T-cell (primary cell): ENCODE measurements around the gene ZNF574. TPM values are rescaled to one million over a fixed set of nuclear protein-coding genes. Genes with fewer than 3 reads are reported as not detected.

ENCODE experiments used
- ATAC-seq, 4 experiments: fragments of 200-7000 bp in 3 of 4; fragments of 150-1000 bp in 1 of 4; cut with Tn5 transposase; replicated peaks in 1 of 4; 1 replicate in 3 of 4; 2 replicates in 1 of 4; pipeline ENCODE4 v1.10.0; 2021; ENCODE audit warnings: moderate library complexity in 3 of 4, mild to moderate bottlenecking in 2 of 4, moderate number of reproducible peaks in 1 of 4
- CTCF ChIA-PET, 2 donors: fragments of 300-600 bp; sonication (Branson Sonifier 250); formaldehyde crosslinking; loops; one replicate each; lab custom pipeline; 2022; ENCODE audit warnings: antibody characterized with exemption in 2 of 2; lab: Charles Lee
- POLR2A ChIA-PET, 2 donors: fragments of 300-600 bp; sonication (Branson Sonifier 250); formaldehyde crosslinking; loops; one replicate each; lab custom pipeline; 2022; ENCODE audit warnings: antibody characterized with exemption in 2 of 2; lab: Charles Lee
- DNase-seq, 35 experiments: peaks; one replicate each; pipeline versions ENCODE4 v3.0.0 to v3.0.0-alpha.2; 2013 to 2023
- H3K27ac ChIP-seq: one replicate; pipeline ENCODE4 v1.5.1; 2013; ENCODE audit warnings: low read length
- H3K27me3 ChIP-seq, 2 experiments: replicated peaks in 1 of 2; 1 replicate in 1 of 2; 2 replicates in 1 of 2; pipeline versions ENCODE4 v1.6.1 to v1.7.0; 2013; ENCODE audit warnings: low read length in 1 of 2, mixed read lengths in 1 of 2; ENCODE audit not compliant: control insufficient read depth in 2 of 2, insufficient read depth in 2 of 2; ENCODE audit errors: extremely low read depth in 1 of 2
- H3K36me3 ChIP-seq, 2 donors: 1 replicate in 1 of 2; 2 replicates in 1 of 2; pipeline versions ENCODE4 v1.6.1 to v1.7.0; 2013; ENCODE audit warnings: low read length in 1 of 2; ENCODE audit not compliant: control insufficient read depth in 2 of 2, insufficient read depth in 1 of 2; ENCODE audit errors: extremely low read depth in 1 of 2
- H3K4me1 ChIP-seq, 2 experiments: 1 replicate in 1 of 2; 2 replicates in 1 of 2; pipeline versions ENCODE4 v1.6.1 to v1.7.0; 2013; ENCODE audit warnings: low read length in 2 of 2, mixed read lengths in 1 of 2; ENCODE audit not compliant: insufficient read depth in 2 of 2, control insufficient read depth in 1 of 2; ENCODE audit errors: extremely low read depth in 1 of 2
- H3K4me3 ChIP-seq, 2 donors: 1 replicate in 1 of 2; 2 replicates in 1 of 2; pipeline versions ENCODE4 v1.5.1 to v1.7.0; 2013; ENCODE audit warnings: mild to moderate bottlenecking in 2 of 2, low read length in 1 of 2, moderate library complexity in 1 of 2; ENCODE audit not compliant: control insufficient read depth in 1 of 2; ENCODE audit errors: extremely low read depth in 1 of 2
- H3K9me3 ChIP-seq: 2 replicates; pipeline ENCODE4 v1.7.0; 2013
- H3K27ac Mint-ChIP-seq, 2 donors: one replicate each; pipeline ENCODE4 v1.8.0; 2020 to 2021; ENCODE audit warnings: mild to moderate bottlenecking in 2 of 2, mixed read lengths in 2 of 2
- H3K27me3 Mint-ChIP-seq, 2 donors: one replicate each; pipeline ENCODE4 v1.8.0; 2021 to 2022; ENCODE audit warnings: mixed read lengths in 2 of 2
- H3K36me3 Mint-ChIP-seq: one replicate; pipeline ENCODE4 v1.8.0; 2021; ENCODE audit warnings: mixed read lengths
- H3K4me1 Mint-ChIP-seq, 3 donors: one replicate each; pipeline ENCODE4 v1.8.0; 2020 to 2022; ENCODE audit warnings: mixed read lengths in 3 of 3, mild to moderate bottlenecking in 1 of 3
- H3K4me3 Mint-ChIP-seq, 3 donors: one replicate each; pipeline ENCODE4 v1.8.0; 2020 to 2022; ENCODE audit warnings: mild to moderate bottlenecking in 3 of 3, mixed read lengths in 3 of 3, moderate library complexity in 3 of 3
- H3K9me3 Mint-ChIP-seq, 3 donors: one replicate each; pipeline ENCODE4 v1.8.0; 2020 to 2022; ENCODE audit warnings: mixed read lengths in 3 of 3
- WGBS: methylation state at CpG from one replicate; pipeline ENCODE4 v1.1.5; 2013; ENCODE audit warnings: missing lambda C conversion rate; ENCODE audit not compliant: insufficient coverage; 5-methylcytosine and 5-hydroxymethylcytosine counted together
- total RNA-seq, 35 experiments: library from RNA in 6 of 35; stranded (reverse) in 6 of 35; fragments of 120-200 nt in 1 of 35; gene quantifications; one replicate each; pipeline versions ENCODE4 v1.2.1 to v1.2.4 and lab custom pipeline; 2013 to 2026

The ZNF574 gene
- total RNA-seq, 5 donors from 2014 or later (not counting 1 experiment from before 2014, with no cell fraction given) = 18.4 to 27.4 (median 26.6) TPM

- Histone ChIP-seq H3K9me3 (no peaks in the 10 kb centered on the region), H3K27ac (no peak overlapping the region), H3K36me3 (peaks cover 4 to 36% of the 10 kb centered on the region in 2 donors), H3K4me3 (no peak overlapping the region), H3K4me1 (peaks cover 0 to 4% of the 10 kb centered on the region in 2 experiments), H3K27me3 (no peaks in the 10 kb centered on the region)
- Mint-ChIP-seq H3K27ac (peak overlapping the region; percentile 80 to 81), H3K9me3 (no peaks in the 10 kb centered on the region), H3K4me1 (peaks cover 13 to 34% (median 19%) of the 10 kb centered on the region in 3 donors), H3K4me3 (no peak overlapping the region), H3K27me3 (no peaks in the 10 kb centered on the region), H3K36me3 (peaks cover 21% of the 10 kb centered on the region)
- WGBS = 88% methylated on average over 1 of the region's 1 CpG
- no peak for DNase-seq
- ChIA-PET POLR2A (no interaction called here), CTCF (interaction anchor here in 1 of 2 donors (0.6 kb wide), 1 partner anchor 64 kb away, joined by 3 read pairs; no protein-coding TSS in a partner anchor)
- ATAC-seq = no peak
Observed at GRCh38 chr19:42111384-42111783, 35.4 kb downstream of the ZNF574 start.

- Histone ChIP-seq H3K27me3 (no peaks in the 10 kb centered on the region), H3K27ac (no peak overlapping the region), H3K4me3 (no peak overlapping the region), H3K9me3 (no peaks in the 10 kb centered on the region), H3K4me1 (peaks cover 0 to 4% of the 10 kb centered on the region in 2 experiments), H3K36me3 (peaks cover 7 to 39% of the 10 kb centered on the region in 2 donors)
- Mint-ChIP-seq H3K36me3 (peaks cover 25% of the 10 kb centered on the region), H3K27me3 (no peaks in the 10 kb centered on the region), H3K4me3 (no peak overlapping the region), H3K4me1 (peaks cover 13 to 34% (median 19%) of the 10 kb centered on the region in 3 donors), H3K27ac (peak overlapping the region; percentile 80 to 81), H3K9me3 (no peaks in the 10 kb centered on the region)
- ChIA-PET POLR2A (no interaction called here), CTCF (no interaction called here)
- DNase-seq (no peak), ATAC-seq (no peak)
- 100% methylated on average over 1 of the region's 3 CpGs for WGBS
Observed at GRCh38 chr19:42111811-42112210, 35.8 kb downstream of the ZNF574 start.

DNA sequence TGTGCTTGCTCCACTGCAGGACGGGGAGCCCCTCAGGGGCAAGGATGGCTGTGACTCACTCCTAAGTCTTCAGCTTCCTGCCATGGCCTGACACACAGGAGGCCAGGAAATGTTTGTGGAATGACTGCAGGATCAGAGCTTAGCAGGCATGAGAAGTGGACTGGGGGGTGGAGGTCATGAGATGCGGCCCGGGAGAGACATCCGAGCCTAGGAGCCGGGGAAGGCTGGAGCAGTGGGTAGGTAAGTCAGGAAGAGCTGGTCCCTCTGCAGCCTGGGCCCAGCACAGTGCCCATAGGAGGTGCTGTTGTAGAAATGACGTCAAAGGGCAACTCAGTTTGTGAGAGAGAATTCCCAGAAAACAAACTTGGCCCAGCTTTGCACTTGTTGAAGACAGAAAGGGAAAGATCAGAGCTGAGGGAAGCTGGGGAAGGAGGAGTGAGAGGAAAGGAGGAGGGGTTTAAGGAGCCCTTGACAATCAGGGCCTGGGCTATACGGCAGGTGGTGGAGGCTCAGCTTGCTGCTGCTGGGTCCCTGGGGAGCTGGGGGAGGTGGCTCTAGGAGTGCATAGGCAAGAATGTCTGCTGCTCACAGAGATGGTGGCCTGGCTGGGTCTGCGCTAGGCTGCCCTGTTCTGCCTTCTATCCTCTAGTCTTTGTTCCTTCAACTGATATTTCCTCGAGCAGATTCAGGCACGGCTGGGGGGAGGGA lies 37.8 kb downstream of the ZNF574 start:
- Mint-ChIP-seq H3K36me3 (peaks cover 32% of the 10 kb centered on the region), H3K27ac (peak overlapping the region; percentile 58 to 83), H3K27me3 (no peaks in the 10 kb centered on the region), H3K4me3 (no peak overlapping the region), H3K9me3 (no peaks in the 10 kb centered on the region), H3K4me1 (peaks cover 9 to 34% (median 19%) of the 10 kb centered on the region in 3 donors)
- H3K4me3 ChIP-seq = no peak overlapping the region
- WGBS = 85% methylated on average over 9 of the region's 10 CpGs
- peaks cover 7 to 57% of the 10 kb centered on the region in 2 donors for H3K36me3 ChIP-seq
- H3K27me3 ChIP-seq = no peaks in the 10 kb centered on the region
- ChIA-PET POLR2A (no interaction called here), CTCF (interaction anchor here in 1 of 2 donors (0.6 kb wide), 1 partner anchor 51 kb away, joined by 6 read pairs; no protein-coding TSS in a partner anchor)
- H3K9me3 ChIP-seq = no peaks in the 10 kb centered on the region
- H3K4me1 ChIP-seq = peaks cover 0 to 1% of the 10 kb centered on the region in 2 experiments
- H3K27ac ChIP-seq = no peak overlapping the region
- ATAC-seq = no peak
- no peak for DNase-seq

- peaks cover 7 to 57% of the 10 kb centered on the region in 2 donors for H3K36me3 ChIP-seq
- CTCF ChIA-PET = no interaction called here
- no peak overlapping the region for H3K27ac ChIP-seq
- Mint-ChIP-seq H3K27me3 (no peaks in the 10 kb centered on the region), H3K36me3 (peaks cover 34% of the 10 kb centered on the region), H3K4me1 (peaks cover 9 to 34% (median 14%) of the 10 kb centered on the region in 3 donors), H3K9me3 (no peaks in the 10 kb centered on the region), H3K27ac (peak overlapping the region; percentile 58 to 83), H3K4me3 (no peak overlapping the region)
- no peaks in the 10 kb centered on the region for H3K4me1 ChIP-seq
- H3K9me3 ChIP-seq = no peaks in the 10 kb centered on the region
- ATAC-seq (no peak), DNase-seq (no peak)
- POLR2A ChIA-PET = no interaction called here
- WGBS = 79% methylated on average over 4 of the region's 7 CpGs
- no peaks in the 10 kb centered on the region for H3K27me3 ChIP-seq
- no peak overlapping the region for H3K4me3 ChIP-seq
Observed at GRCh38 chr19:42114412-42114811, 38.4 kb downstream of the ZNF574 start.

DNA sequence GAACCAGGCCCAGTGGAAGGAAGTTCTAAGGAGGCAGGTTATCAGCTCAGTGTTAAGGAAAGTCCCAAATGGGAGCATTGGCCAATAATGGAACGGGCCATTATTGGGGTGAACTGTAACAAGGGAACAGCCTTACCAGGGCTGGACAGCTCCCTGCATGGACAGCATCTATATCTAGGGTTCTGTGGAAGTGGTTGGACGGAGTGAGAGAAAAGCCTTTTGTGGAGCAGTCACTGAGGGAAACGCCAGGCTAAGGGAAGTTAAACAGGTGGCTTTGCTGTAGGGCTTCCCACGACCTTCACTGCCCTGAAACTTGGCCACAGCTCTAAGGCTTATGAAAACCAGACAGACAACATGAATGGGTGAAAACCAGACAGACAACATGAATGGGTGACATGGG lies 39.3 kb downstream of the ZNF574 start:
- peak overlapping the region in 1 of 2 donors; percentile 64 for H3K27ac Mint-ChIP-seq
- ATAC-seq (no peak), DNase-seq (no peak)
- Histone ChIP-seq H3K4me1 (no peaks in the 10 kb centered on the region), H3K4me3 (no peak overlapping the region), H3K27ac (no peak overlapping the region), H3K9me3 (no peaks in the 10 kb centered on the region), H3K36me3 (peaks cover 7 to 57% of the 10 kb centered on the region in 2 donors), H3K27me3 (no peaks in the 10 kb centered on the region)
- H3K4me3 Mint-ChIP-seq = no peak overlapping the region
- WGBS = 84% methylated on average over 4 of the region's 4 CpGs
- no peaks in the 10 kb centered on the region for H3K9me3 Mint-ChIP-seq
- H3K4me1 Mint-ChIP-seq = peaks cover 10 to 34% (median 14%) of the 10 kb centered on the region in 3 donors
- H3K27me3 Mint-ChIP-seq = no peaks in the 10 kb centered on the region
- ChIA-PET CTCF (no interaction called here), POLR2A (no interaction called here)
- H3K36me3 Mint-ChIP-seq = peaks cover 34% of the 10 kb centered on the region

GRCh38 chr19:42115705-42116104 lies 39.7 kb downstream of the ZNF574 start:
- Mint-ChIP-seq H3K9me3 (no peaks in the 10 kb centered on the region), H3K27me3 (no peaks in the 10 kb centered on the region), H3K36me3 (peaks cover 34% of the 10 kb centered on the region), H3K4me3 (no peak overlapping the region), H3K27ac (peak overlapping the region in 1 of 2 donors; percentile 24), H3K4me1 (peaks cover 15 to 37% (median 19%) of the 10 kb centered on the region in 3 donors)
- no peak for DNase-seq
- ChIA-PET CTCF (no interaction called here), POLR2A (no interaction called here)
- Histone ChIP-seq H3K4me3 (no peak overlapping the region), H3K27ac (no peak overlapping the region), H3K4me1 (no peaks in the 10 kb centered on the region), H3K36me3 (peaks cover 7 to 54% of the 10 kb centered on the region in 2 donors), H3K9me3 (no peaks in the 10 kb centered on the region), H3K27me3 (no peaks in the 10 kb centered on the region)
- WGBS = 94% methylated on average over 2 of the region's 4 CpGs
- no peak for ATAC-seq
